NCI-H1048 (cell line): ENCODE results near the gene GP1BA.
A peak's percentile ranks its signal among the peaks of the same experiment; 100 is the strongest.

Source experiments
- DNase-seq: peaks from one replicate; lab custom pipeline; 2025; lab: John Stamatoyannopoulos, UW

GP1BA gene

GRCh38 chr17:4938688-4939545, 6.8 kb downstream of the GP1BA start:
- DNase-seq: no peak

GRCh38 chr17:4939546-4939795, 7.4 kb downstream of the GP1BA start:
- DNase-seq: no peak

- DNase-seq: peak; percentile 96
Measured at GRCh38 chr17:4939796-4940554, 7.9 kb downstream of the GP1BA start, which contains the start of the genes RNF167 and SLC25A11. Gene RNF167, plus strand, starts transcription at chr17:4940268. Its CDS starts 642 bp downstream, at chr17:4940910. Gene SLC25A11, minus strand, starts transcription at chr17:4940046. Its CDS starts 136 bp downstream, at chr17:4939910.

GRCh38 chr17:4940555-4941318, 8.7 kb downstream of the GP1BA start:
- DNase-seq: peak; percentile 61

GRCh38 chr17:4941319-4941610, 9.2 kb downstream of the GP1BA start:
- DNase-seq: no peak

GRCh38 chr17:4942760-4943508, 10.9 kb downstream of the GP1BA start:
- no peak for DNase-seq

GRCh38 chr17:4944163-4944553, 12.1 kb downstream of the GP1BA start:
- no peak for DNase-seq

- no peak for DNase-seq
Measured at GRCh38 chr17:4944554-4945175, 12.6 kb downstream of the GP1BA start.

- DNase-seq: no peak
Measured at GRCh38 chr17:4945176-4945943, 13.3 kb downstream of the GP1BA start.

GRCh38 chr17:4945944-4946280, 13.8 kb downstream of the GP1BA start:
- no peak for DNase-seq

- DNase-seq: no peak
Measured at GRCh38 chr17:4946312-4946976, 14.4 kb downstream of the GP1BA start.

- no peak for DNase-seq
Measured at GRCh38 chr17:4947010-4947410, 14.9 kb downstream of the GP1BA start.

GRCh38 chr17:4947411-4948165, 15.5 kb downstream of the GP1BA start:
- DNase-seq: no peak

- DNase-seq: peak; percentile 58
Measured at GRCh38 chr17:4948166-4948930, 16.3 kb downstream of the GP1BA start, which contains the start of gene PFN1. Gene PFN1, minus strand, starts transcription at chr17:4948530. Its CDS starts 136 bp downstream, at chr17:4948394.

GRCh38 chr17:4948931-4949320, 16.8 kb downstream of the GP1BA start:
- peak; percentile 79 for DNase-seq

- no peak for DNase-seq
Measured at GRCh38 chr17:4949321-4950074, 17.4 kb downstream of the GP1BA start.

GRCh38 chr17:4950075-4950745, 18.1 kb downstream of the GP1BA start:
- DNase-seq: no peak
